ELR (cell line): Measurements from ENCODE around the gene KANSL1L.

ENCODE experiments used
- DNase-seq: peaks from one replicate; pipeline ENCODE4 v3.0.0-alpha.2; 2015; ENCODE audit warnings: low read depth

The KANSL1L gene

GRCh38 chr2:210063306-210063705, 107.9 kb downstream of the KANSL1L start:
- no peak for DNase-seq

GRCh38 chr2:210055825-210056224, 115.4 kb downstream of the KANSL1L start:
- no peak for DNase-seq

GRCh38 chr2:210054696-210055095, 116.5 kb downstream of the KANSL1L start:
- no peak for DNase-seq

- no peak for DNase-seq
Measured at GRCh38 chr2:210050885-210051284, 120.3 kb downstream of the KANSL1L start.

- no peak for DNase-seq
Measured at GRCh38 chr2:210049831-210050230, 121.4 kb downstream of the KANSL1L start.

GRCh38 chr2:210046851-210047500, 124.2 kb downstream of the KANSL1L start:
- DNase-seq = no peak

GRCh38 chr2:210038078-210038477, 133.1 kb downstream of the KANSL1L start:
- no peak for DNase-seq

- DNase-seq = no peak
Measured at GRCh38 chr2:210035679-210036078, 135.5 kb downstream of the KANSL1L start.

GRCh38 chr2:210034087-210034683, 137.0 kb downstream of the KANSL1L start:
- no peak for DNase-seq

GRCh38 chr2:210028178-210028577, 143.0 kb downstream of the KANSL1L start:
- DNase-seq = no peak

- DNase-seq = no peak
Measured at GRCh38 chr2:210027608-210028007, 143.6 kb downstream of the KANSL1L start.

GRCh38 chr2:210022824-210023223, 148.4 kb downstream of the KANSL1L start:
- DNase-seq = no peak

- DNase-seq = no peak
Measured at GRCh38 chr2:210020138-210020537, 151.1 kb downstream of the KANSL1L start.

- no peak for DNase-seq
Measured at GRCh38 chr2:210009896-210010295, 161.3 kb downstream of the KANSL1L start.

GRCh38 chr2:210009126-210009525, 162.1 kb downstream of the KANSL1L start:
- no peak for DNase-seq

GRCh38 chr2:210007895-210008294, 163.3 kb downstream of the KANSL1L start:
- DNase-seq = no peak

- DNase-seq = no peak
Measured at GRCh38 chr2:210004881-210005280, 166.3 kb downstream of the KANSL1L start.

- DNase-seq = no peak
Measured at GRCh38 chr2:210003359-210003758, 167.8 kb downstream of the KANSL1L start.

- DNase-seq = peak; percentile 96
Measured at GRCh38 chr2:210002158-210003157, 168.8 kb downstream of the KANSL1L start, which contains the start of gene RPE. RPE (plus strand) TSS chr2:210002638; CDS start chr2:210002662, 24 bp downstream.

- no peak for DNase-seq
Measured at GRCh38 chr2:210000464-210001324, 170.5 kb downstream of the KANSL1L start.

GRCh38 chr2:209998596-209998995, 172.6 kb downstream of the KANSL1L start:
- DNase-seq = no peak

GRCh38 chr2:209993968-209994367, 177.2 kb downstream of the KANSL1L start:
- no peak for DNase-seq
